HL-60 (cell line): ENCODE data around the gene UBASH3A.

Source experiments
- CTCF ChIP-seq: IDR thresholded peaks from one replicate; pipeline ENCODE4 v1.5.1; 2011; ENCODE audit warnings: low read length, control low read depth, inconsistent platforms; ENCODE audit not compliant: insufficient read depth
- GABPA ChIP-seq: IDR thresholded peaks from 2 replicates; pipeline ENCODE4 v1.6.1; 2012; ENCODE audit warnings: low read depth
- POLR2AphosphoS5 ChIP-seq: IDR thresholded peaks from 2 replicates; pipeline ENCODE4 v1.6.1; 2012; ENCODE audit warnings: low read depth
- REST ChIP-seq: IDR thresholded peaks from 2 replicates; pipeline ENCODE4 v1.6.1; 2012; ENCODE audit warnings: low read depth; ENCODE audit not compliant: insufficient replicate concordance
- SPI1 ChIP-seq: IDR thresholded peaks from 2 replicates; pipeline ENCODE4 v1.6.1; 2012; ENCODE audit warnings: low read depth, mild to moderate bottlenecking, borderline replicate concordance

GRCh38 chr21:42369821-42370220, 33.9 kb upstream of the UBASH3A start:
- TF ChIP-seq CTCF (no peak), POLR2AphosphoS5 (no peak), REST (no peak), GABPA (no peak), SPI1 (no peak)
